ENCODE results near the gene CENPQ. TPM values are rescaled to one million over a fixed set of nuclear protein-coding genes. Genes with fewer than 3 reads are reported as not detected.
"Not testable (repeated sequence)": the region's sequence is repeated elsewhere in the genome, so short reads cannot be mapped to it uniquely, and the experiment has no call there.

The CENPQ gene, protein sequence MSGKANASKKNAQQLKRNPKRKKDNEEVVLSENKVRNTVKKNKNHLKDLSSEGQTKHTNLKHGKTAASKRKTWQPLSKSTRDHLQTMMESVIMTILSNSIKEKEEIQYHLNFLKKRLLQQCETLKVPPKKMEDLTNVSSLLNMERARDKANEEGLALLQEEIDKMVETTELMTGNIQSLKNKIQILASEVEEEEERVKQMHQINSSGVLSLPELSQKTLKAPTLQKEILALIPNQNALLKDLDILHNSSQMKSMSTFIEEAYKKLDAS
- total RNA-seq: 5.1 TPM
- long read RNA-seq, partial matches to known transcripts: 0 of 7 reads
- long read RNA-seq, other reads (novel, unspliced or antisense): 7 of 7 reads

DNA sequence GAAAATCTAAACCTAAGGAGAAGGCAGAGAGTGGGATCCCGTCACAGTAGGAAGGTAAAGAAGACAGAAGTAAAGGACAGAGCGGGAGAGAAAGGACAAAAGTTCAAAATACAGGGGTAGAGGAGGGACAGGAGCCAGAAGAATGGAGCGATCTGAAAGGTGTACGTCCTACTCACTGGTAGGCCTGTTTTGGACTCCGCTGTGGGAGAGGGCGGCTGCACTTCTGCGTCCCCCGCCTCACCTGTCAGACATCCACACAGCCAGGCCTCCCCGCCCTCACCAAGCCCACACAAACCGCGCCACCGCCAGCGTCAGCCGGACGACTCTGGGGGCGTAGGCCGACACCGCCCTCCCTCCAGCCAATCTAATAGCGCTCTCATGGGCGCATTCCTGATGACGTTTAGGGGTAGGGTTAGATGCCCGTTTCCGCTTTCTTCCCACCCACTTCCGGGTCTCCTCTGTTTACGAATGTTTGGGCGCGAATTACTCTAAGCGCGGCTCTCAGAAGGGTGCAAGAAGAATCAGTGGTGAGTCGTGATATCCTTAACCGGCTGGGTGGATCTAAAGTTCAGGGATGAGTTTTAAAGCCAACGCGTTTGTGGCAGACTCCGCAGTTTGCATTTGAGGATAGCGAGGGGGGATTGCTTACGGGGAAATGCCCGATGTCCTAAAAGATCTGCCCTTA, at the start of gene CENPQ, which contains the start of gene MMUT:
Gene CENPQ (plus strand): TSS at position 444 of the 685 bp plus-strand sequence. CDS start 6,807 bp downstream, outside the sequence.
Gene MMUT (minus strand): TSS at position 327 of the 685 bp plus-strand sequence. CDS start 3,787 bp downstream, outside the sequence.
- DNase-seq (peak; percentile 93), ATAC-seq (ENCODE audit: poor library complexity) (peak; percentile 100)
- intact Hi-C loops (cut with DNase I): no loop called here

- no peak for ATAC-seq (ENCODE audit: poor library complexity)
- intact Hi-C loops (cut with DNase I): no loop called here
- DNase-seq: no peak
These were observed 47.8 kb upstream of the CENPQ start for GRCh38 chr6:49415358-49415757.

DNA sequence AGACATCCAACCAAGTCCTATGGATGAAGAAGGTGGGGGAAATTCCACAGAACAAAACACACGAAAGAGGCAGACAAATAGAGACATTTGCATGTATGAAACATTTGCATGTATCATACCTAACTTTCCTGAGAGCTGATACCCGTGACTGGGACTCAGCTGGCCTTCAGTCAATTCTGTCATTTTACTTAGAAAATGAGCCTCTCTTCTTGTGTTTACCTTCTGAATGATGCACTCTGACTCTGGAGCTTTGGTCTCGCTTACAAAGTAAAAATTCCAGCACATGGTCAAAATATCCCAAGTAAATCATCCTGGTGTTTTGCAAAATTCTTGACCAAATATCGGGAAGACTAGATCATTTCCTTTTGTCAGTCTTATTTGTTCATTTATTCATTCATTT, 47.0 kb upstream of the CENPQ start:
- ATAC-seq (ENCODE audit: poor library complexity): no peak
- intact Hi-C loops (cut with DNase I): no loop called here
- no peak for DNase-seq

DNA sequence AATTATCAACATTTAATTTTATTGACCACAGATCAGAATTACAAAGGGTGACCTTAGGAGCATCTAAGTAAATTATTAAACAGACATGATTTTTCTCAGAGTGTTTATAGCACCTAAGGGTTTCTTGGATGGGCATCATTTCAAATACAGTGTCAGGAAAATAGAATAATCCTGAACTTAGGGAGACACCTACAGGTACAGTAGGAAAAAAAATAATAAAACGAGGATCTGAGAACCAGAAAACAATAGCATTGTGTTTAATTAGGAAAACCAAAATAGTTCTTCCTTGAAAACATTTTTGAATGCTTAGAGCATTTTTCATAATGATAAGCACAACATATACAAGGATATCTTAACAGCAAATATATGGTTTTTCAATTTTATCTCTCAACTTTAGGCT, 39.4 kb upstream of the CENPQ start:
- intact Hi-C loops (cut with DNase I): no loop called here
- no peak for ATAC-seq (ENCODE audit: poor library complexity)
- DNase-seq: no peak

GRCh38 chr6:49430187-49430586, 33.0 kb upstream of the CENPQ start:
- no peak for DNase-seq
- ATAC-seq (ENCODE audit: poor library complexity): no peak
- intact Hi-C loops (cut with DNase I): no loop called here

DNA sequence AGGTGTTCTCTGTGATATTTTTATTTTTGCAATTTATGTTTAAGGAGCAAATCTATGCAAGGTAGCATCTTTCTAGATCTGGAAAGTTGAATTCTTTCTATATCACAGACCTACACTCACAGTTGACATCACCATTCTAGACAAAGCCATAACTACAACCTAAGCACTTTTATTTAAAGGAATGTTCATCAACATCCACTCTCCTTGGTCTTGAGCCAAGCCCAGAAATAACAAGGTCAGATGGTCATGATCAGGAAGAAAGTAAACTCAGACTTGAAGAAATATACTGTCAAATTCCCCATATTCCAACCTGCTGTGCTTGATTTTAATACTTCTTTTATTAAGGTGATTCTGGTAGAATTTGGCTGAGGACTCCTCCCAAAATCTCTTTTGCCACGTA, 32.3 kb upstream of the CENPQ start:
- intact Hi-C loops (cut with DNase I): no loop called here
- DNase-seq: no peak
- no peak for ATAC-seq (ENCODE audit: poor library complexity)

- ATAC-seq (ENCODE audit: poor library complexity): no peak
- no peak for DNase-seq
- intact Hi-C loops (cut with DNase I): no loop called here
These were observed 9.9 kb upstream of the CENPQ start for GRCh38 chr6:49453221-49453620.

- DNase-seq: no peak
- intact Hi-C loops (cut with DNase I): no loop called here
- ATAC-seq (ENCODE audit: poor library complexity): no peak
These were observed 8.1 kb upstream of the CENPQ start for GRCh38 chr6:49454787-49455709.

DNA sequence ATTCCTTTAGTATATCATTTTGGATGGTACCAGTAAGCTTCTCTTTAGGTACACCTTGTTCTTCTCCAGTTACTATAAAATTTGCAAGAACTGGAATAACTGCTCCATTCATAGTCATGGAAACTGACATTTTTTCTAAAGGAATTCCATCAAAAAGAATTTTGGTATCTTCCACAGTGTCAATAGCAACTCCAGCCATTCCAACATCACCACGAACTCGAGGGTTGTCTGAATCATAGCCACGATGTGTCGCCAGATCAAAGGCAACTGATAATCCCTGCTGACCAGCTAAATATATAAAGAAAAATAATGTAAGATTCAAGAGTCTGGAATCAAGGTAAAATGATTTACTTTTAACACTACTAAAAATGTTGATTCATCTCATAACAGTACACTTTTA, 5.4 kb upstream of the CENPQ start:
- intact Hi-C loops (cut with DNase I): no loop called here
- no peak for DNase-seq
- no peak for ATAC-seq (ENCODE audit: poor library complexity)

GRCh38 chr6:49462071-49462470, 1.1 kb upstream of the CENPQ start:
- no peak for DNase-seq
- ATAC-seq (ENCODE audit: poor library complexity): no peak
- intact Hi-C loops (cut with DNase I): no loop called here

- DNase-seq (no peak), ATAC-seq (ENCODE audit: poor library complexity) (peak; percentile 34)
- intact Hi-C loops (cut with DNase I): no loop called here
These were observed 607 bp upstream of the CENPQ start for GRCh38 chr6:49462599-49462926.

DNA sequence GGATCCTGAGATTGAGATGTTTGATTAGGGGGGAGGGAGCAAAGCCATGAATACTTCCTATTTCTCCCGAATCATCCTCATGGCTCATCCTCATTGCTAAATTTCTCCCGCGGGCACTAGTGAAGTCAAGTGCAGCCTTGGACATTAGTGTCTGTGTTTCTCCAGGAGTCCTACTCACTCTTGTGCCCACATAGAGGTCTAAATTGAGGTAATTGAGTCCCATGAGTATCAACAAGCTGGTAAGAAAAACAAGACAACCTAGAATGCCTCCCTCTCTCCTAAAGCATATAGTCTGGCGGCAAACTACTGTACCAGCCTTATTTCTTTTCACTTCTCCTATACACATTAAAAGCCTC, 420 bp downstream of the CENPQ start:
- no peak for ATAC-seq (ENCODE audit: poor library complexity)
- intact Hi-C loops (cut with DNase I): no loop called here
- no peak for DNase-seq

- DNase-seq: no peak
- ATAC-seq (ENCODE audit: poor library complexity): no peak
- intact Hi-C loops (cut with DNase I): no loop called here
These were observed 1.5 kb downstream of the CENPQ start for GRCh38 chr6:49464691-49465090.

DNA sequence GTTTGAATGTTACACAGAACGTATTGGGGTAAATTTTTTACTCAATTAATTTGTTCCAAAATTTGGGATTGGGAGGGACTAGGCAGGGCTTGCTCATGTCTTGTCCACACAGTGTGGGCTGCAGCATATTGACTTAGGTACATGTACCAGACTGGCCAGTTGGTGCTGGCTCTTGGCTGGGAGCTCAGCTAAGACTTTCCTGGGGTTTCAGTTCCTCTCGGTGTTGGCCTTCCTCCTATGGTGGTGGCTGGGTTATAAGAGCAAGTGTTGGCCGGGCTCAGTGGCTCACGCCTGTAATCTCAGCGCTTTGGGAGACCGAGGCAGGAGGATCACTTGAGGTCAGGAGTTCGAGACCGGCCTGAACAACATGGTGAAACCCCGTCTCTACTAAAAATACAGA, 4.9 kb downstream of the CENPQ start:
- ATAC-seq (ENCODE audit: poor library complexity) (no peak), DNase-seq (no peak)
- intact Hi-C loops (cut with DNase I): no loop called here

DNA sequence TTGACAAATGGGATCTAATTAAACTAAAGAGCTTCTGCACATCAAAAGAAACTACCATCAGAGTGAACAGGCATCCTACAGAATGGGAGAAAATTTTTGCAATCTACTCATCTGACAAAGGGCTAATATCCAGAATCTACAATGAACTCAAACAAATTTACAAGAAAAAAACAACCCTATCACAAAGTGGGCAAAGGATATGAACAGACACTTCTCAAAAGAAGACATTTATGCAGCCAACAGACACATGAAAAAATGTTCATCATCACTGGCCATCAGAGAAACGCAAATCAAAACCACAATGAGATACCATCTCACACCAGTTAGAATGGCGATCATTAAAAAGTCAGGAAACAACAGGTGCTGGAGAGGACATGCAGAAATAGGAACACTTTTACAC, 13.4 kb downstream of the CENPQ start:
- ATAC-seq (ENCODE audit: poor library complexity); intact Hi-C loops (cut with DNase I): not testable (repeated sequence)

DNA sequence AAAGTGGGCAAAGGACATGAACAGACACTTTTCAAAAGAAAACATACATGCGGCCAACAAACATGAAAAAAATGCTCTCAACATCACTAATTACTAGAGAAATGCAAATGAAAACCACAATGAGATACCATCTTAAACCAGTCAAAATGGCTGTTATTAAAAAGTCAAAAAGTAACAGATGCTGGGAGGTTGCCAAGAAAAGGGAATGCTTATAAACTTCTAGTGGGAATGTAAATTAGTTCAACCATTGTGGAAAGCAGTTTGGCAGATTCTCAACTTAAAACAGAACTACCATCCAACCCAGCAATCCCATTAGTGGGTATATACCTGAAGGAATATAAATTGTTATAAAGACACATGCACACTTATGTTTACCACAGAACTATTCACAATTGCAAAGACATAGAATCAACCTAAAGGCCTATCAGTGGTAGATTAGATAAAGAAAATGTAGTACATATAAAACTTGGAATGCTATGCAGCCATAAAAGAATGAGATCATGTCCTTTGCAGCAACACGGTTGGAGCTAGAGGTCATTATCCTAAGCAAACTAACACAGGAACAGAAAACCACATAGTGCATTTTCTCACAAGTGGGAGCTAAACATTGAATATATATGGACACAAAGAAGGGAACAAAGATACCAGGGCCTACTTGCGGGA, 16.3 kb downstream of the CENPQ start:
- DNase-seq (no peak), ATAC-seq (ENCODE audit: poor library complexity) (no peak)
- intact Hi-C loops (cut with DNase I): no loop called here

More for the DNA sequence above, 13.4 kb downstream of the CENPQ start:
- DNase-seq: not testable (repeated sequence)

DNA sequence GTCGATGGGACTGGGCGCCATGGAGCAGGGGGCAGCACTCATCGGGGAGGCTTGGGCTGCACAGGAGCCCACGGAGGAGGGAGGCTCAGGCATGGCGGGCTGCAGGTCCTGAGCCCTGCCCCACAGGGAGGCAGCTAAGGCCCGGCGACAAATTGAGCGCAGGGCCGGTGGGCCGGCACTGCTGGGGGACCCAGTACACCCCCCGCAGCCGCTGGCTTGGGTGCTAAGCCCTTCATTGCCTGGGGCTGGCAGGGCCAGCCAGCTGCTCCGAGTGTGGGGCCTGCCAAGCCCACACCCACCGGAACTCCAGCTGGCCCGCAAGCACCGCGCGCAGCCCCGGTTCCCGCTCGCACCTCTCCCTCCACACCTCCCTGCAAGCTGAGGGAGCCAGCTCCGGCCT, 18.7 kb downstream of the CENPQ start:
- intact Hi-C loops (cut with DNase I); ATAC-seq (ENCODE audit: poor library complexity); DNase-seq: not testable (repeated sequence)

DNA sequence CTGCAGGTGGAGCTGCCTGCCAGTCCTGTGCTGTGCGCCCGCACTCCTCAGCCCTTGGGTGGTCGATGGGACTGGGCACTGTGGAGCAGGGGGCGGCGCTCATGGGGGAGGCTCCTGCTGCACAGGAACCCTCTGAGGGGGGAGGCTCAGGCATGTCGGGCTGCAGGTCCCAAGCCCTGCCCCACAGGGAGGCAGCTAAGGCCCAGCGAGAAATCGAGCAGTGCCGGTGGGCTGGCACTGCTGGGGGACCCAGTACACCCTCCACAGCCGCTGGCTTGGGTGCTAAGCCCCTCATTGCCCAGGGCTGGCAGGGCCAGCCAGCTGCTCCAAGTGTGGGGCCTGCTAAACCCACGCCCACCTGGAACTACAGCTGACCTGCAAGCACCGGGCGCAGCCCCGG, 20.2 kb downstream of the CENPQ start:
- ATAC-seq (ENCODE audit: poor library complexity); intact Hi-C loops (cut with DNase I); DNase-seq: not testable (repeated sequence)

- no peak for ATAC-seq (ENCODE audit: poor library complexity)
- intact Hi-C loops (cut with DNase I): no loop called here
- no peak for DNase-seq
These were observed 27.5 kb downstream of the CENPQ start for GRCh38 chr6:49490633-49491032.

Measured in Right ventricle myocardium superior (tissue), 1 donor.